Left colon (tissue), 2 donors: ENCODE results near the gene SCFD2. TPM values are rescaled to one million over a fixed set of nuclear protein-coding genes. Genes with fewer than 3 reads are reported as not detected.
"Not testable (repeated sequence)": the region's sequence is repeated elsewhere in the genome, so short reads cannot be mapped to it uniquely, and the experiment has no call there.

Experiments used
- ATAC-seq: fragments of 200-7000 bp; cut with Tn5 transposase; one replicate; pipeline ENCODE4 v1.9.1; 2020; ENCODE audit warnings: mild to moderate bottlenecking, moderate library complexity
- DNase-seq, 2 donors: peaks; one replicate each; pipeline ENCODE4 v3.0.0-alpha.2; 2020
- intact Hi-C, 2 donors: fragments of 100-400 bp; cut with DNase I in 1 of 2; cut with micrococcal nuclease in 1 of 2; formaldehyde crosslinking; loops; one replicate each; pipeline versions ENCODE4 v1.11.2 to v1.14.0; 2022; cut with DNase I, micrococcal nuclease
- total RNA-seq, 2 donors: library from RNA; stranded (reverse); fragmentation: NEBNext Ultra II Directional; extraction: Animal tissue kit (Norgen Biotek cat#: 25700); gene quantifications; one replicate each; pipeline ENCODE4 v1.2.1, GENCODE V29; 2021
- donor health status: DM: no; HTN: no; CAD: no.
- donor health status: DM: yes; HTN: yes; CAD: no.

SCFD2 gene
- total RNA-seq, 2 donors from 2014 or later, result 11.1 to 15.8 TPM

- DNase-seq, result no peak
- no peak for ATAC-seq
- intact Hi-C loops, result no loop called here
Measured at GRCh38 chr4:53169695-53170617, 195.9 kb downstream of the SCFD2 start.

DNA sequence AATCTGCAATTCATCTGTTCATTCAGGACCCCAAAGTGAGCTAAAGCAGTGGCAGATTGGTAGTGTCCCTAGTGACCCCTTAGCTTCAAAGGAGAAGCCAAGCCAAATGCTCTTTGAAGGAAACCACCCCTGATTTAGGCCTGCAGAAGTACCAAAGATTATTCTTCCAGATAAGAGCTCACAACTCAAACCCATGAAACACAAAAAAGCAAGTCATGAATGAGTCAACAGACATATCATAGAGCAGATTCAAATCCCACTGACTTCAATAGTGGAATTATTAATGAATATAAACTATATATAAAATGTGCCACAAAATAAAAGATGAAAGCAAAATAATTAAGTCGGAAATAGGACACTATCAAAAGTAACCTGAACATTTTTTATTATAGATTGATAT lies 197.6 kb downstream of the SCFD2 start:
- ATAC-seq (no peak), DNase-seq (no peak)
- intact Hi-C loops, result no loop called here

DNA sequence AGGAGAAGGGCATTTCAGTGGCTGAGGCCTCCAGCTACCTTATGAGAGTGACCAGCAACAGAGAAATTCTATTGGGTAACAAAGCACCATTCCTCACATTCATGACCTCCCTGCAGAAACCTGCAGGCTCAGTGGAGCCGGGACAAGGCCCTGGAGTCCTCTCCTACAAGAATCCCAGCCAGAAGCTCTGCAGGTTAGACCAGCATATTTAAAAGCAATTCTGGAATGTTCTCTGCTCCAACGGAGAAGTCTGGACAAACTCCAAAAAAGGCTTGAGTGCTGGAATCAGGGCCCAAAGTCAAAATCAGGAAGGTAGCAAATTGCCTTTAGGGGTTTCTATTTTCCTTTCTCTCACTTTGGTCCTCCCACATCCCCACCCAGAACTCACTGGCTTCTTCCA lies 202.9 kb downstream of the SCFD2 start:
- ATAC-seq, result no peak
- intact Hi-C loops, result no loop called here
- DNase-seq, result no peak

DNA sequence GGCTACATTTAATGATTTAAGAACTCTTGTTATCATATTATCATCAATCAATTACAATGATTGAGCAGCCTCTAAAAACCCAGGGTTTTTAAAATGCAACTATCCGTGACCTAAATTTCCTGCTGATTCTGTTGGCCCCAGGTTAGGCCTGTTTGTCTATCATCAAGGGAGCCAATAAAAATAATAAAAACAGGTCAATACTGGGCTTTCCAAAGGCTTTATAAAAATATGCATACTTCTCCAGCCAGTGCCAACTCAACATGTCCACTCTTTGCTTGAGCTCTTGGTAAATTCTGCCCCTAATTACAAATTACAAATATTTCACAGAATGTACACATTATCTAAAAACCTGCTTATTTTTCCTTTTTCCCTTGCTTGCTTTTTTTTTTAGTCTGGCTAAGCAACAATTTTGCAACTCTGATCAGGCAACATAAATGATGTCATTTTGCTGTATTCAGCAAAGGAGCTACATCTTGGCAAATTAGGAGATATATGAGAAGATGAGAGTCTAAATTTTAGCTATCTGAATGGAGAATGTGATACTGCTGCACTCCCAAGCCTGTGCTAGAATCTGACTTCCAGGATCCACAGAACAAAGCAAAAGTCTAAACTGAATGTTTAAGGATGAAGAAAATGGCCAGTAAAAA lies 204.0 kb downstream of the SCFD2 start:
- ATAC-seq (no peak), DNase-seq (no peak)
- intact Hi-C loops, result no loop called here

- no peak for ATAC-seq
- DNase-seq, result no peak
- intact Hi-C loops, result no loop called here
Measured at GRCh38 chr4:53161051-53161786, 204.6 kb downstream of the SCFD2 start.

GRCh38 chr4:53156896-53157295 lies 209.0 kb downstream of the SCFD2 start:
- intact Hi-C loops, result no loop called here

GRCh38 chr4:53152467-53152866 lies 213.4 kb downstream of the SCFD2 start:
- intact Hi-C loops, result no loop called here
- ATAC-seq (peak; percentile 56), DNase-seq (no peak)

More at GRCh38 chr4:53156896-53157295, 209.0 kb downstream of the SCFD2 start:
- DNase-seq (no peak), ATAC-seq (no peak)

DNA sequence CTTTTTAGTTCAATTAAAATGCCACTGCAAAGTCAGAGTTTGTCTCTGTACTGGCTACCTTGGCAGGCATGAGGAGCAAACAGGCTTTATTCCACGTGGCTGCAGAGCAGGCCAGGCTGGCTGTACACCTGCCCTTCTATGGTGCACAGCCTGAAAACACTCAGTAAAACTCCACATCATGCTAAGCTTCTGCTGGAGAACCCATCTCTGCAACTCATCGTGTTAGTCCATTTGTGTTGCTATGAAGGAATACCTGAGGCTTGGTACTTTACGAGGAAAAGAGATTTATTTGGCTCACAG lies 214.4 kb downstream of the SCFD2 start:
- intact Hi-C loops, result no loop called here
- ATAC-seq (peak; percentile 42), DNase-seq (no peak)

DNA sequence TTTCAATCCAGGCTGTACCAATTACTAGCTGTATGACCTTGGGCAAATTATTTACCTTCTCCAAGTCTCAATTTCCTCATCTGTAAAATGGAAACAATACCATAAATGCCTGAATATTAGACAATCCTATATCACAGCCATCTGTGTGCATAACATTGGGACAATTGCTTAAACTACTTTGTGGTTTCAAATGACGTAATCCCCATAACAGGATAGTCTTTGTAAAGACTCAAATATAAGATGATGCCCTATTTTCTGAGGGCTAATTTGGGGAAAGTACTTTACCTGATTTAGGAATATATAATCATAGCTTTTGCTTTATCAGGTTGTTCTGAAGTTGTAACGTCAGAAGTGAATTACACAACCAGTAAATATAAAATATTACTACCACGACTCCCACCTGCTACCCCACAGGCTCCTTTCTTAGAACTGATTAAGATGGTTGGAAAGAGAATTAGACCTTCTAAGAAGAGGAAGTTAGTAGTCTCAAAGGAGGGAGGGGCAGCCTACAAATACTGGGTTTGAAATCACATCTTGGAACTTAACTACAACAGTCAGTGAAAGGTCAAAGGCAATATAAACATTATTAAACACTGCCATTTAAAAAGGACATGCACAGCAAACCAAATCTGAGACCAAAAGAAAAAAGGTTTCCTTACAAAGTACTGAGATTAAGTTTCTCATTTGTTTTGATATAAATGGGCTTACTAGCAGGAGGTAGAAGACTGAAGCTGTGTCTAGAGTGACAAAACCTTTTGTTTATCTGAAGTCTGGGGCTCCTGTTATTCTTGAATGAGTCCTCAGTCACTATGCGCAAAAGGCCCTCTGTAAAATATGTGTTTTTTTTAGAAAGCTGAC lies 215.0 kb downstream of the SCFD2 start:
- ATAC-seq (peak; percentile 59), DNase-seq (no peak)
- intact Hi-C loops, result no loop called here

- intact Hi-C loops, result no loop called here
- ATAC-seq (no peak), DNase-seq (no peak)
Measured at GRCh38 chr4:53147711-53148110, 218.2 kb downstream of the SCFD2 start.

DNA sequence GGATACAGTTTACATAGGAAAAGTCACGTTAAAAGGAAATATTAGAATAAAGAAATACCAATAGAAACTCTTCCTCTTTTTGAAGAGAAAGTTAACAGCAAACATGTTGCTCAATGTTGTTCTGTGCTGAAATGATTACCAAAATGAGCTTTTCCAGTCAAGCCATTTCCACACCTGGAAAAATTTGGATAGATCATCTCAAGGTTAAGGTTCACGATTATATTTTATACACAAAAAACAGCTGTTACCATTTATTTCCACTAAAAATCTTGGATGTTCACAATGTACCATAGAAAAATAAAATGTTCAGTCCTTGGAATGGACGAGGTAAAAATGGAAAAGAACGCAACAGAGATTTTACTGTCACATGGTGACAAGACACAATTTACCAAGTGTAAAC lies 218.7 kb downstream of the SCFD2 start:
- intact Hi-C loops, result no loop called here
- ATAC-seq (no peak), DNase-seq (no peak)

DNA sequence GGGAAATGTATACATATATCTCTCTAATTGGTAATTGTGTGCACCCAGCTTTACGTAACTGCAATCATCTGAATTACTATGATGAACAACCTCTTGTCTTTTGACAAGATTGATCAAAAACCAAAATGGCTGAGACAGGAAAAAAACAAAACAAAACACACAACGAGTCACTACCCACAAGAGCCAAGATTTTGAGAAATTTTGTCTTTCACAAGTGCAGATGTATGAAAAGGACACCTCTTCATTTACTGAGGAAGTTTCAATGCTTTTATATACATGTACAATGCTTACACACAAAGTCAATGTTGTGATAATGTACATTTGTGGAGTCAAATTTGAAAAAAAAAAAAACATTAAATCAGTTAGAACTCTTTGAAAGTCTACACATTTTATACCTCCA lies 224.6 kb downstream of the SCFD2 start:
- no peak for DNase-seq
- intact Hi-C loops, result no loop called here
- no peak for ATAC-seq

DNA sequence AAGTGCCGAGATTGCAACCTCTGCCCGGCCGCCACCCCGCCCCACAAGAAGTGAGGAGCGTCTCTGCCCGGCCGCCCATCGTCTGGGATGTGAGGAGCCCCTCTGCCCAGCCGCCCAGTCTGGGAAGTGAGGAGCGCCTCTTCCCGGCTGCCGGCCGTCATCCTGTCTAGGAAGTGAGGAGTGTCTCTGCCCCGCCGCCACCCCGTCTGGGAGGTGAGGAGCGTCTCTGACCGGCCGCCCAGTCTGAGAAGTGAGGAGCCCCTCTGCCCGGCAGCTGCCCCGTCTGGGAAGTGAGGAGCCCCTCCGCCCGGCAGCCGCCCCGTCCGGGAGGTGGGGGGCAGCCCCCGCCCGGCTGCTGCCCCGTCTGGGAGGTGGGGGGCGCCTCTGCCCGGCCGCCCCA lies 226.6 kb downstream of the SCFD2 start:
- ATAC-seq, intact Hi-C loops, DNase-seq: not testable (repeated sequence)

- DNase-seq (no peak), ATAC-seq (no peak)
- intact Hi-C loops, result no loop called here
Measured at GRCh38 chr4:53137468-53137867, 228.4 kb downstream of the SCFD2 start.

GRCh38 chr4:53136954-53137353 lies 228.9 kb downstream of the SCFD2 start:
- intact Hi-C loops, result no loop called here
- DNase-seq (no peak), ATAC-seq (no peak)

DNA sequence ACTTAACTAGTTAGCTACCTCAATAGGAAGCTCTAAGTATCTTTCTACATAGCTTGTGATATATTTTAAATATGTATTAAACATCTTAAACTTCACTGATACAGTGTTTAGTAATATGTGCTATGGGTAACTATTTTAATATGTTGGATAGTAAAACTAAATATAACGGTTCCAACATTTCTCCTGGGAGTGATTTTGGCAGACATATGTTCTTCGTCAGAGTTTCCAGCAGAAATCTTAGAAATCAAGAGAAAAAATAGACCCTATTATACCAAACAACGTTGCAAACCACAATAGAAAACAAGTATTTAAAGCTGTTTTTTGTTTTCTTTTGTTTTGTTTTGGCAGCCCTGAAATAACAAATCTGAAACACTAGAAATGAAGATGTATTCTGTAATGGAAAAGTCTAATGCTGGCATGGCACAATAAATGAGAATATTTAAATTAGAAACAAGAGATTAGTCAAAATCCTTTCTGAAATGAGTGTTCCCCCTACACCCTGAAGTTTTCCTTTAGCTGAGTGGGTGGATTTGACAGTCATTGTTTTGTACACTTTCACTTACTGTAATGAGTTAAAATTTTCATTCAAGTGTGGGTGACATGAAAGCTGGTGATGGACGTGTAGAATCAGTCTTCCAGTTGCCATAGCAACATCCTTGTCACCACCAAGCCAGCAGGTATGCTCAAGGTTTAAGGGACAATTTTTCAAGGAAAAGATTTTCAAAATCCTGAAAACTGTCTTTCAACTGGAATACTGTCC lies 233.5 kb downstream of the SCFD2 start:
- DNase-seq (no peak), ATAC-seq (no peak)
- intact Hi-C loops, result no loop called here

- DNase-seq (no peak), ATAC-seq (no peak)
- intact Hi-C loops, result no loop called here
Measured at GRCh38 chr4:53131562-53131925, 234.3 kb downstream of the SCFD2 start.

DNA sequence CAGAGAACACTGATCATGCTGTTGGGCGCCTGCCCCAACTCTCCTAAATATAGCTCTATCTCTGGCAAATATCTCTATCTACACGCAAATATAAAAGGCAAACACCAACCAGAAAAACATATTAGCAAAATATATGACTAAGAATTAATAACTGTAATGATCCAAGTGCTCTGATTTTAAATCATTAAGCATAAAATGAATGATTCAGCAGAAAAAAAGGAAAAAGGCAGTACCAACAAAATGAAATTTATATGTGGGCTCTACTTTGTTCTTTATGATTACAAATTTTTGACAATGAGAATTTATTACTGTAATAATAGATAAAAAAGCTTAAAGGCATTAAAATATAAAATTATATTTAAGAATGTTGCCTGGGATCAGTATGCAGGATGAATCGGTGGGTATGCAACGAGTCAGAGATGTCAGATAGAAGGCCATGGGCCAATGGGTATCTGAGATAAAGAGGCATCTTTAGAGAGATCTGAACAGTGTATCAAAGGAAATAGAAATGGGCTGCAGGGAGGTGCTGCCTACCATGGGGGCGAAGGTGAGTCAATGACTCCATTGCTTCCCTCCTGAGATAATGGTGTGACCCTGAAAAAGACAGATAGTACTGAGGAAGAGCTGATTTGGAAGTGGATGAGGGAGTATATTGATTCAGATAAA lies 234.8 kb downstream of the SCFD2 start:
- DNase-seq, result no peak
- intact Hi-C loops, result no loop called here
- no peak for ATAC-seq
